ENCODE results near the gene AOAH. TPM values are rescaled to one million over a fixed set of nuclear protein-coding genes. Genes with fewer than 3 reads are reported as not detected.

AOAH gene
- total RNA-seq, 1 donor, result not detected

GRCh38 chr7:36464271-36464670 is 260.0 kb downstream of the AOAH start:
- TF ChIP-seq CTCF (IDR thresholded peaks at IDR 0.05; ENCODE audit: insufficient read depth, low read depth, low read length), result no peak
- no peak for DNase-seq (ENCODE audit: low read depth)
- H3K4me3 ChIP-seq (ENCODE audit: low read depth, low read length), result no peak overlapping the region

All from fibroblast of villous mesenchyme (primary cell).